ENCODE data around the gene KDR. TPM values are rescaled to one million over a fixed set of nuclear protein-coding genes. Genes with fewer than 3 reads are reported as not detected.

The KDR gene
- 10 to 100 TPM in 11 of 12 donors, not detected in 1; 36.1 to 62.0 (median 55.1) TPM for polyA plus RNA-seq (ENCODE audit: insufficient read length in 12 of 12)
- long read RNA-seq, donor 1, partial matches to known transcripts: 20 of 20 reads
- long read RNA-seq, donor 1, other reads (novel, unspliced or antisense): 0 of 20 reads
- long read RNA-seq, donor 2, full-length matches to known transcripts: 2 of 2 reads
- long read RNA-seq, donor 2, partial matches to known transcripts: 0 of 2 reads
- long read RNA-seq, donor 2, other reads (novel, unspliced or antisense): 0 of 2 reads
- long read RNA-seq, donor 3, full-length matches to known transcripts: 1 of 1 reads
- long read RNA-seq, donor 3, partial matches to known transcripts: 0 of 1 reads
- long read RNA-seq, donor 3, other reads (novel, unspliced or antisense): 0 of 1 reads
- long read RNA-seq, donor 4, full-length matches to known transcripts: 1 of 1 reads
- long read RNA-seq, donor 4, partial matches to known transcripts: 0 of 1 reads
- long read RNA-seq, donor 4, other reads (novel, unspliced or antisense): 0 of 1 reads
- long read RNA-seq, donor 5, full-length matches to known transcripts: 4 of 36 reads
- long read RNA-seq, donor 5, partial matches to known transcripts: 32 of 36 reads
- long read RNA-seq, donor 5, other reads (novel, unspliced or antisense): 0 of 36 reads
- long read RNA-seq, donor 6, full-length matches to known transcripts: 2 of 2 reads
- long read RNA-seq, donor 6, partial matches to known transcripts: 0 of 2 reads
- long read RNA-seq, donor 6, other reads (novel, unspliced or antisense): 0 of 2 reads
- long read RNA-seq, donor 7: 0 reads
- long read RNA-seq, donor 8, full-length matches to known transcripts: 2 of 15 reads
- long read RNA-seq, donor 8, partial matches to known transcripts: 13 of 15 reads
- long read RNA-seq, donor 8, other reads (novel, unspliced or antisense): 0 of 15 reads
- long read RNA-seq, donor 9, full-length matches to known transcripts: 1 of 1 reads
- long read RNA-seq, donor 9, partial matches to known transcripts: 0 of 1 reads
- long read RNA-seq, donor 9, other reads (novel, unspliced or antisense): 0 of 1 reads
- long read RNA-seq, donor 10, full-length matches to known transcripts: 3 of 10 reads
- long read RNA-seq, donor 10, partial matches to known transcripts: 7 of 10 reads
- long read RNA-seq, donor 10, other reads (novel, unspliced or antisense): 0 of 10 reads
- long read RNA-seq, donor 11, full-length matches to known transcripts: 4 of 4 reads
- long read RNA-seq, donor 11, partial matches to known transcripts: 0 of 4 reads
- long read RNA-seq, donor 11, other reads (novel, unspliced or antisense): 0 of 4 reads

GRCh38 chr4:55125087-55125721 lies at the start of gene KDR:
Gene KDR, minus strand, starts transcription at chr4:55125595. Its CDS starts 302 bp downstream, at chr4:55125293.
- peak; percentile 13 for DNase-seq

- DNase-seq: no peak
These were observed 48.2 kb upstream of the KDR start for GRCh38 chr4:55173580-55173979.

GRCh38 chr4:55172694-55173287 lies 47.4 kb upstream of the KDR start:
- no peak for DNase-seq

GRCh38 chr4:55170462-55170861 lies 45.1 kb upstream of the KDR start:
- DNase-seq: no peak

- no peak for DNase-seq
These were observed 44.1 kb upstream of the KDR start for GRCh38 chr4:55169352-55169961.

GRCh38 chr4:55162396-55162795 lies 37.0 kb upstream of the KDR start:
- DNase-seq: no peak

GRCh38 chr4:55161739-55162138 lies 36.3 kb upstream of the KDR start:
- no peak for DNase-seq

- DNase-seq: no peak
These were observed 34.5 kb upstream of the KDR start for GRCh38 chr4:55159851-55160250.

- no peak for DNase-seq
These were observed 33.6 kb upstream of the KDR start for GRCh38 chr4:55158957-55159356.

GRCh38 chr4:55157559-55158277 lies 32.3 kb upstream of the KDR start:
- no peak for DNase-seq

- DNase-seq: no peak
These were observed 29.5 kb upstream of the KDR start for GRCh38 chr4:55154933-55155332.

- DNase-seq: no peak
These were observed 29.0 kb upstream of the KDR start for GRCh38 chr4:55154290-55154880.

- DNase-seq: no peak
These were observed 18.5 kb upstream of the KDR start for GRCh38 chr4:55143858-55144257.

- DNase-seq: no peak
These were observed 13.0 kb upstream of the KDR start for GRCh38 chr4:55138367-55138766.

- no peak for DNase-seq
These were observed 11.2 kb upstream of the KDR start for GRCh38 chr4:55136634-55137033.

- no peak for DNase-seq
These were observed 8.6 kb upstream of the KDR start for GRCh38 chr4:55133951-55134350.

- no peak for DNase-seq
These were observed 7.4 kb upstream of the KDR start for GRCh38 chr4:55132775-55133174.

- no peak for DNase-seq
These were observed 2.1 kb upstream of the KDR start for GRCh38 chr4:55127521-55127920.

GRCh38 chr4:55127053-55127452 lies 1.7 kb upstream of the KDR start:
- DNase-seq: no peak

All from muscle of arm (tissue), 14 donors.